HUES6 (cell line): ENCODE results near the gene MTCL1.

Experiments
- H3K27ac ChIP-seq: 2 replicates; pipeline ENCODE4 v1.7.0; 2013; ENCODE audit warnings: low read depth, mild to moderate bottlenecking, low read length, inconsistent platforms
- H3K27me3 ChIP-seq: 2 replicates; pipeline ENCODE4 v1.6.1; 2013; ENCODE audit warnings: low read length; ENCODE audit not compliant: control insufficient read depth, insufficient read depth
- H3K36me3 ChIP-seq: 2 replicates; pipeline ENCODE4 v1.6.1; 2013; ENCODE audit warnings: low read length; ENCODE audit not compliant: control insufficient read depth, insufficient read depth
- H3K4me1 ChIP-seq: 2 replicates; pipeline ENCODE4 v1.6.1; 2013; ENCODE audit warnings: low read length; ENCODE audit not compliant: control insufficient read depth, insufficient read depth
- H3K4me3 ChIP-seq: 2 replicates; pipeline ENCODE4 v1.5.1; 2013; ENCODE audit warnings: low read depth, low read length
- H3K9ac ChIP-seq: one replicate; pipeline ENCODE4 v1.6.1; 2013; ENCODE audit warnings: mild to moderate bottlenecking, low read length
- H3K9me3 ChIP-seq: 2 replicates; pipeline ENCODE4 v1.6.1; 2013; ENCODE audit warnings: low read depth, low read length; ENCODE audit not compliant: control insufficient read depth, insufficient read depth

Gene MTCL1

DNA sequence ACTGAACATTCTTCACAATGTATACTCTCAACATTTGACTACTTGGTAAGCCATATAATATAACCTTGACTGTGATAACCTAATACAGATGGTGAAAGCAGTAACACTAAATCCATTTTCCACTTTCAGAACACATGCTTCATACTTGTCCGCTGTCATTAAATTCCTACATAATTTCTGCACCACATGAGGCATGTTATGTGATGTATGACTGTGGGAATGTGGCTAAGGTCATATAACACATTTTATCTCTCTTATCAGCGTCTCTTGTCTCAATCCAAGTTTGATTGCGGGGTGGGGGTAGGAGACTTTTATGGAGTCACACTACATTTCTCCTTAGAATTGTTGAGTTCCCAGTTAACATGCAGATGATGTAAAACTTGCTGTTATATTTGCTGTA lies 110.9 kb downstream of the MTCL1 start:
- Histone ChIP-seq H3K9ac (no peak overlapping the region), H3K27ac (no peak overlapping the region), H3K4me1 (peaks cover 4% of the 10 kb centered on the region), H3K4me3 (no peak overlapping the region), H3K27me3 (no peaks in the 10 kb centered on the region), H3K36me3 (peaks cover 77% of the 10 kb centered on the region), H3K9me3 (no peaks in the 10 kb centered on the region)

GRCh38 chr18:8816816-8817215 lies 111.5 kb downstream of the MTCL1 start:
- no peaks in the 10 kb centered on the region for H3K9me3 ChIP-seq
- H3K4me1 ChIP-seq: peaks cover 4% of the 10 kb centered on the region
- no peak overlapping the region for H3K4me3 ChIP-seq
- no peak overlapping the region for H3K9ac ChIP-seq
- H3K36me3 ChIP-seq: peaks cover 77% of the 10 kb centered on the region
- H3K27ac ChIP-seq: no peak overlapping the region
- no peaks in the 10 kb centered on the region for H3K27me3 ChIP-seq

GRCh38 chr18:8818982-8819381 lies 113.6 kb downstream of the MTCL1 start:
- Histone ChIP-seq H3K36me3 (peaks cover 76% of the 10 kb centered on the region), H3K27me3 (no peaks in the 10 kb centered on the region), H3K4me1 (peaks cover 4% of the 10 kb centered on the region)

GRCh38 chr18:8820396-8821082 lies 115.2 kb downstream of the MTCL1 start:
- H3K4me3 ChIP-seq: no peak overlapping the region
- no peaks in the 10 kb centered on the region for H3K27me3 ChIP-seq
- H3K36me3 ChIP-seq: peaks cover 83% of the 10 kb centered on the region
- no peak overlapping the region for H3K9ac ChIP-seq
- peaks cover 4% of the 10 kb centered on the region for H3K4me1 ChIP-seq
- no peak overlapping the region for H3K27ac ChIP-seq
- H3K9me3 ChIP-seq: no peaks in the 10 kb centered on the region

More at GRCh38 chr18:8818982-8819381, 113.6 kb downstream of the MTCL1 start:
- no peak overlapping the region for H3K27ac ChIP-seq
- H3K9ac ChIP-seq: no peak overlapping the region
- no peaks in the 10 kb centered on the region for H3K9me3 ChIP-seq
- no peak overlapping the region for H3K4me3 ChIP-seq

- Histone ChIP-seq H3K36me3 (peaks cover 83% of the 10 kb centered on the region), H3K4me1 (peaks cover 4% of the 10 kb centered on the region), H3K27ac (no peak overlapping the region), H3K9me3 (no peaks in the 10 kb centered on the region), H3K27me3 (no peaks in the 10 kb centered on the region), H3K4me3 (no peak overlapping the region), H3K9ac (no peak overlapping the region)
These were observed 115.7 kb downstream of the MTCL1 start for GRCh38 chr18:8821083-8821465.

DNA sequence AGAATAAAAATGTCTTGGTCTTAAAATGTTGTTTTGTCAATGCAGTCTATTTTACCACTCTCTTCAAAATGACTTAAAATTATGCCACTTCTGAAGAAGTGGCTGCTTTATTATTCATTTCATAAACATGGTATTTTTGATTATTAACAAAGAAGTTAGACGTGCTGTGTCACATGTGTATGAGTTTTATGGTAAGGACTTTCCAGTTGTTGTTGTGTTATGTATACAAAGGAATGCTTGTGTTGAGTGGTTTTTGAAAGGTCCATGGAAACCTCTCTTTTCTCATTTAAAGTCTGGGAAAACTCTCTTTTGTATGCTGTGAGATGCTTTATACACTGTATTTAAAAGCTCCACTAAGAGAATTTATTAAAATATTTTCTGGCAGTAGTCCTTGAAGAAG lies 116.2 kb downstream of the MTCL1 start:
- Histone ChIP-seq H3K4me1 (peaks cover 4% of the 10 kb centered on the region), H3K36me3 (peaks cover 84% of the 10 kb centered on the region), H3K4me3 (no peak overlapping the region), H3K27me3 (no peaks in the 10 kb centered on the region), H3K9ac (no peak overlapping the region), H3K9me3 (no peaks in the 10 kb centered on the region), H3K27ac (no peak overlapping the region)

DNA sequence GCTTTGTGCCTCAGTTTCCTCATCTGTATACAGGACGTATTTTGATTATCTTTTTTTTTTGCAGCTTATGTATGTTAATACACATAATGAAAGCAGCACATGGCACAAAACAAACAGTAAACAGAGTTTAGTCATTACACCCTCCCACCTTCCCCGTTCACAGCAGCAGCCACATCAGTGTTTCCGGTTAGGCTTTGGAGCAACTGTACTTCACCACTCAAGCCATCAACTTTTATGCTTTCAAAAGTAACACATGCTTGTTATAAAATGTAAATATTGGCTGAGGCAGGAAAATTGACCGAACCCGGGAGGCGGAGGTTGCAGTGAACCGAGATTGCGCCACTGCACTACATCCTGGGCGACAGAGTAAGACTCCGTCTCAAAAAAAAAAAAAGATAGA lies 117.3 kb downstream of the MTCL1 start:
- H3K36me3 ChIP-seq: peaks cover 86% of the 10 kb centered on the region
- peaks cover 4% of the 10 kb centered on the region for H3K4me1 ChIP-seq
- H3K4me3 ChIP-seq: no peak overlapping the region
- no peak overlapping the region for H3K27ac ChIP-seq
- H3K27me3 ChIP-seq: no peaks in the 10 kb centered on the region
- no peaks in the 10 kb centered on the region for H3K9me3 ChIP-seq
- no peak overlapping the region for H3K9ac ChIP-seq

- peaks cover 9% of the 10 kb centered on the region for H3K4me1 ChIP-seq
- H3K9me3 ChIP-seq: no peaks in the 10 kb centered on the region
- no peak overlapping the region for H3K4me3 ChIP-seq
- H3K27me3 ChIP-seq: no peaks in the 10 kb centered on the region
- H3K27ac ChIP-seq: no peak overlapping the region
- no peak overlapping the region for H3K9ac ChIP-seq
- peaks cover 78% of the 10 kb centered on the region for H3K36me3 ChIP-seq
These were observed 118.2 kb downstream of the MTCL1 start for GRCh38 chr18:8823530-8823929.

DNA sequence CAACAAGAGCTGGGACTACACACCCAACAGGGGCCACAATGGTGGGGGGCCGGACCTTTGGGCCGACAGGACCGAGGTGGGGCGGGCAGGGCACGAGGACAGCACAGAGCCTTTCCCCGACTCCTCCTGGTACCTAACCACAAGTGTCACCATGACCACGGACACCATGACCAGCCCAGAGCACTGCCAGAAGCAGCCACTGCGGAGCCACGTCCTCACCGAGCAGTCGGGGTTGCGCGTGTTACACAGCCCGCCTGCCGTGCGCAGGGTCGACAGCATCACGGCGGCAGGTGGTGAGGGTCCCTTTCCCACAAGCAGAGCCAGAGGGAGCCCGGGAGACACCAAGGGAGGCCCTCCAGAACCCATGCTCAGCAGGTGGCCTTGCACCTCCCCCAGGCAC lies 119.5 kb downstream of the MTCL1 start:
- Histone ChIP-seq H3K9me3 (no peaks in the 10 kb centered on the region), H3K27ac (no peak overlapping the region), H3K27me3 (no peaks in the 10 kb centered on the region), H3K9ac (no peak overlapping the region), H3K4me3 (no peak overlapping the region), H3K36me3 (peaks cover 71% of the 10 kb centered on the region), H3K4me1 (peaks cover 10% of the 10 kb centered on the region)

DNA sequence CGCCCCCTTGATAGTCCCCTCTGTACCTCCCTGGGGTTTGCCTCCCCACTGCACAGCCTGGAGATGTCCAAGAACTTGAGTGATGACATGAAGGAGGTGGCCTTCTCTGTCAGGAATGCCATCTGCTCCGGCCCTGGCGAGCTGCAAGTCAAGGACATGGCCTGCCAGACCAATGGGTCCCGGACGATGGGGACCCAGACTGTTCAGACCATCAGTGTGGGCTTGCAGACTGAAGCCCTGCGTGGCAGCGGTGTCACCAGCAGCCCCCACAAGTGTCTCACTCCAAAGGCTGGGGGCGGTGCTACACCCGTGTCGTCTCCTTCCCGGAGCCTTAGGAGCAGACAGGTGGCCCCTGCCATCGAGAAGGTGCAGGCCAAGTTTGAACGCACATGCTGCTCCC lies 119.9 kb downstream of the MTCL1 start:
- Histone ChIP-seq H3K4me1 (peaks cover 15% of the 10 kb centered on the region), H3K9ac (no peak overlapping the region), H3K36me3 (peaks cover 73% of the 10 kb centered on the region), H3K27me3 (no peaks in the 10 kb centered on the region), H3K27ac (no peak overlapping the region), H3K4me3 (no peak overlapping the region), H3K9me3 (peaks cover under 1% of the 10 kb centered on the region; the same call in 1 of the 2 replicates)

- peaks cover 70% of the 10 kb centered on the region for H3K36me3 ChIP-seq
- H3K4me1 ChIP-seq: peaks cover 15% of the 10 kb centered on the region
- no peak overlapping the region for H3K9ac ChIP-seq
- no peak overlapping the region for H3K4me3 ChIP-seq
- peaks cover 3% of the 10 kb centered on the region; the same call in 1 of the 2 replicates for H3K9me3 ChIP-seq
- H3K27me3 ChIP-seq: no peaks in the 10 kb centered on the region
- H3K27ac ChIP-seq: no peak overlapping the region
These were observed 120.5 kb downstream of the MTCL1 start for GRCh38 chr18:8825729-8826375.
